Heart left ventricle (tissue), 16 donors: ENCODE results near the gene EPHA7. TPM values are rescaled to one million over a fixed set of nuclear protein-coding genes. Genes with fewer than 3 reads are reported as not detected.

Source experiments
- ATAC-seq, 4 donors: fragments of 200-7000 bp; cut with Tn5 transposase; one replicate each; pipeline ENCODE4 v1.9.1; 2020 to 2022; ENCODE audit warnings: moderate library complexity in 4 of 4, mild to moderate bottlenecking in 3 of 4, moderate number of reproducible peaks in 1 of 4
- DNase-seq, 5 donors: peaks; one replicate each; pipeline ENCODE4 v3.0.0-alpha.2; 2020
- H3K27ac ChIP-seq, 12 donors: fragments of 200-600 bp; sonication (generic) in 4 of 12; one replicate each; pipeline versions ENCODE4 v1.5.0 to v1.8.0; 2016 to 2022; ENCODE audit warnings: mild to moderate bottlenecking in 2 of 12
- H3K27me3 ChIP-seq, 9 donors: fragments of 200-600 bp; sonication (generic) in 2 of 9; one replicate each; pipeline versions ENCODE4 v1.5.1 to v1.8.0; 2016 to 2022; ENCODE audit warnings: mild to moderate bottlenecking in 3 of 9
- H3K36me3 ChIP-seq, 9 donors: fragments of 200-600 bp; sonication (generic) in 2 of 9; one replicate each; pipeline versions ENCODE4 v1.5.0 to v1.8.0; 2018 to 2022; ENCODE audit warnings: mild to moderate bottlenecking in 2 of 9
- H3K4me1 ChIP-seq, 12 donors: fragments of 200-600 bp; sonication (generic) in 4 of 12; one replicate each; pipeline versions ENCODE4 v1.5.0 to v1.8.0; 2016 to 2022; ENCODE audit warnings: mild to moderate bottlenecking in 3 of 12
- H3K4me3 ChIP-seq, 12 donors: fragments of 200-600 bp; sonication (generic) in 4 of 12; one replicate each; pipeline versions ENCODE4 v1.5.0 to v1.8.0; 2017 to 2022; ENCODE audit warnings: mild to moderate bottlenecking in 9 of 12, moderate library complexity in 4 of 12
- H3K9me3 ChIP-seq, 12 donors: fragments of 200-600 bp; sonication (generic) in 4 of 12; one replicate each; pipeline versions ENCODE4 v1.5.0 to v1.8.0; 2016 to 2022; ENCODE audit warnings: mild to moderate bottlenecking in 1 of 12
- POLR2A ChIP-seq, 2 donors: fragments of 450-650 bp; IDR thresholded peaks; one replicate each; pipeline ENCODE4 v1.6.1; 2017; ENCODE audit warnings: antibody characterized with exemption in 2 of 2, mild to moderate bottlenecking in 2 of 2, moderate library complexity in 2 of 2
- WGBS, 4 donors: extraction: QIAGEN DNeasy Blood & Tissue Kit in 2 of 4; methylation state at CpG; one replicate each; pipeline versions ENCODE4 v1.1.5 to v1.1.7; 2013 to 2018; 5-methylcytosine and 5-hydroxymethylcytosine counted together
- intact Hi-C, 10 donors: fragments of 100-400 bp; cut with DNase I; formaldehyde crosslinking; loops; one replicate each; pipeline versions ENCODE4 v1.11.1 to v1.14.2; 2022
- polyA plus RNA-seq, 2 donors: library from polyadenylated mRNA; stranded (reverse); fragments of 200-250 nt; gene quantifications; one replicate each; pipeline ENCODE4 v1.2.3, GENCODE V29; 2013
- total RNA-seq, 9 donors: library from RNA; depleted of rRNA in 2 of 9; stranded (reverse); fragments of >200 nt in 2 of 9; fragmentation: NEBNext Ultra II Directional in 3 of 9; extraction: Animal tissue kit (Norgen Biotek cat#: 25700) in 3 of 9; gene quantifications; one replicate each; pipeline versions ENCODE4 v1.1.0 to v1.2.4, GENCODE V29; 2016 to 2023
- TF ChIP-seq, protein P1 (sequence below), 12 donors: fragments of 200-600 bp; sonication (generic) in 4 of 12; IDR thresholded peaks; one replicate each; pipeline versions ENCODE4 v1.5.0 to v1.8.0; 2018 to 2022; ENCODE audit warnings: antibody characterized with exemption in 12 of 12, mild to moderate bottlenecking in 5 of 12
- donor health status: ischemic (EF 13 %, LVEDD 7.1; RV severe dilation, severe dysfunction).
- donor health status: healthy with polysubstance abuse.
- donor health status: DM: no; HTN: yes; CAD: no.
- donor health status: DM: no; HTN: no; CAD: no.
- donor health status: ischemic (EF 25% LVEDD 6.9; RV normal size, moderate dysfunction).
- donor health status: ischemic (EF 25% LVEDD 5.7; RV mildly dilated, moderate dysfunction).
- donor health status: healthy.
- donor health status: DM: yes; HTN: yes; CAD: no.
- donor health status: ischemic (EF 35%, LVEDD 5.7; RV mildly dilated, moderate dysfunction).
- donor health status: nonischemic (EF 11% LVEDD 7.7; RV severe dilation, severe dysfunction).
- donor health status: DM: yes; HTN: yes; CAD: no.
- donor health status: PGD.
- donor health status: ischemic (EF 29% LVEDD 5.4; RV normal size, mild dysfunction).
- donor health status: nonischemic (EF 23%, LVEDD 6.1; RV moderate dilation, normal function).

EPHA7 gene
- total and polyA plus RNA-seq, 11 donors = 1.3 to 12.1 (median 3.0) TPM

GRCh38 chr6:93358435-93358834 is 60.9 kb downstream of the EPHA7 start:
- 89 to 95% (median 93%) methylated on average over 2 of the region's 2 CpGs for WGBS, 4 donors
- no peak for DNase-seq
- TF ChIP-seq POLR2A (IDR thresholded peaks at IDR 0.05) = no peak
- TF ChIP-seq, protein P1, sequence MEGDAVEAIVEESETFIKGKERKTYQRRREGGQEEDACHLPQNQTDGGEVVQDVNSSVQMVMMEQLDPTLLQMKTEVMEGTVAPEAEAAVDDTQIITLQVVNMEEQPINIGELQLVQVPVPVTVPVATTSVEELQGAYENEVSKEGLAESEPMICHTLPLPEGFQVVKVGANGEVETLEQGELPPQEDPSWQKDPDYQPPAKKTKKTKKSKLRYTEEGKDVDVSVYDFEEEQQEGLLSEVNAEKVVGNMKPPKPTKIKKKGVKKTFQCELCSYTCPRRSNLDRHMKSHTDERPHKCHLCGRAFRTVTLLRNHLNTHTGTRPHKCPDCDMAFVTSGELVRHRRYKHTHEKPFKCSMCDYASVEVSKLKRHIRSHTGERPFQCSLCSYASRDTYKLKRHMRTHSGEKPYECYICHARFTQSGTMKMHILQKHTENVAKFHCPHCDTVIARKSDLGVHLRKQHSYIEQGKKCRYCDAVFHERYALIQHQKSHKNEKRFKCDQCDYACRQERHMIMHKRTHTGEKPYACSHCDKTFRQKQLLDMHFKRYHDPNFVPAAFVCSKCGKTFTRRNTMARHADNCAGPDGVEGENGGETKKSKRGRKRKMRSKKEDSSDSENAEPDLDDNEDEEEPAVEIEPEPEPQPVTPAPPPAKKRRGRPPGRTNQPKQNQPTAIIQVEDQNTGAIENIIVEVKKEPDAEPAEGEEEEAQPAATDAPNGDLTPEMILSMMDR (IDR thresholded peaks at IDR 0.05) = no peak

GRCh38 chr6:93352604-93353003 is 66.8 kb downstream of the EPHA7 start:
- H3K27me3 ChIP-seq = no peaks in the 10 kb centered on the region
- intact Hi-C loops = no loop called here

More at GRCh38 chr6:93358435-93358834, 60.9 kb downstream of the EPHA7 start:
- Histone ChIP-seq H3K9me3 (no peaks in the 10 kb centered on the region), H3K4me3 (no peak overlapping the region), H3K36me3 (peaks cover 0 to 8% (median 0%) of the 10 kb centered on the region in 9 donors), H3K27ac (no peak overlapping the region), H3K27me3 (no peaks in the 10 kb centered on the region), H3K4me1 (peaks cover 0 to 3% (median 0%) of the 10 kb centered on the region in 12 donors)
- no peak for ATAC-seq
- intact Hi-C loops = no loop called here

GRCh38 chr6:93351222-93351621 is 68.1 kb downstream of the EPHA7 start:
- intact Hi-C loops = no loop called here
- no peaks in the 10 kb centered on the region for H3K4me1 ChIP-seq
- 71 to 83% (median 76%) methylated on average over 3 of the region's 3 CpGs for WGBS, 4 donors
- H3K27me3 ChIP-seq = no peaks in the 10 kb centered on the region
- no peak for ATAC-seq
- no peak for TF ChIP-seq POLR2A (IDR thresholded peaks at IDR 0.05)
- TF ChIP-seq, protein P1 (IDR thresholded peaks at IDR 0.05) = no peak
- H3K4me3 ChIP-seq = no peak overlapping the region
- peaks cover 0 to 3% (median 0%) of the 10 kb centered on the region in 9 donors for H3K36me3 ChIP-seq
- DNase-seq = no peak
- no peaks in the 10 kb centered on the region for H3K9me3 ChIP-seq
- no peak overlapping the region for H3K27ac ChIP-seq

More at GRCh38 chr6:93352604-93353003, 66.8 kb downstream of the EPHA7 start:
- no peak for DNase-seq
- Histone ChIP-seq H3K27ac (no peak overlapping the region), H3K4me3 (no peak overlapping the region), H3K9me3 (no peaks in the 10 kb centered on the region), H3K4me1 (no peaks in the 10 kb centered on the region), H3K36me3 (peaks cover 0 to 8% (median 0%) of the 10 kb centered on the region in 9 donors)
- ATAC-seq = no peak
- no peak for TF ChIP-seq POLR2A (IDR thresholded peaks at IDR 0.05)
- TF ChIP-seq, protein P1 (IDR thresholded peaks at IDR 0.05) = no peak
- WGBS, 4 donors = 92 to 97% (median 93%) methylated on average over 1 of the region's 1 CpG

DNA sequence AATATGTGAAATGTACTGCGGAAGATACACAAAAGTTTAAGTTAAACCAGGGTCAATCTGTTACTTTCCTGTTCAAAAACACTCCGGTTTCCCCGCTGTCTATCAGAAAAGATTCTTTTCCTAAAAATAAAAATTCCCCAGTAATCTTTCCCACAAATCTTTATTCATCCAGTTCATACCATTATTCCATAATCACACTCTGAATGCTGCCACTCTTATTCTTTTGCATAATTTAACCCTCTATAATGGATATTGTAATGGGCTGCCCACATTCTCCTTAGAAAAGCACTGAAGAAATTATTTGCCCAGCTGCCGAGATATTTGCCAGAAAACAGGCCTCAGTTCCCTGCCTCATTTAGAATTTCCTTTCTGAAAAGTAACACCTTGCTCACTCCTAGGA is 68.6 kb downstream of the EPHA7 start:
- 91 to 95% (median 94%) methylated on average over 4 of the region's 4 CpGs for WGBS, 4 donors
- DNase-seq (no peak), ATAC-seq (no peak)
- Histone ChIP-seq H3K4me3 (no peak overlapping the region), H3K9me3 (no peaks in the 10 kb centered on the region), H3K27me3 (no peaks in the 10 kb centered on the region), H3K27ac (no peak overlapping the region), H3K4me1 (no peaks in the 10 kb centered on the region), H3K36me3 (no peaks in the 10 kb centered on the region)
- intact Hi-C loops = no loop called here
- TF ChIP-seq, protein P1 (IDR thresholded peaks at IDR 0.05) = no peak
- no peak for TF ChIP-seq POLR2A (IDR thresholded peaks at IDR 0.05)
